Fibroblast of mammary gland (primary cell): ENCODE results near the gene HMGN4.

Experiments used
- DNase-seq: peaks from one replicate; pipeline ENCODE4 v3.0.0-alpha.2; 2010; ENCODE audit warnings: low read depth
- H3K4me3 ChIP-seq: 2 replicates; pipeline ENCODE4 v1.5.1; 2011; ENCODE audit warnings: low read depth, mild to moderate bottlenecking, low read length, moderate library complexity; ENCODE audit not compliant: control insufficient read depth
- CTCF ChIP-seq: conservative IDR thresholded peaks from 2 replicates; pipeline ENCODE4 v1.5.1; 2011; ENCODE audit warnings: low read depth, low read length, inconsistent platforms; ENCODE audit not compliant: control insufficient read depth, insufficient read depth

The HMGN4 gene

DNA sequence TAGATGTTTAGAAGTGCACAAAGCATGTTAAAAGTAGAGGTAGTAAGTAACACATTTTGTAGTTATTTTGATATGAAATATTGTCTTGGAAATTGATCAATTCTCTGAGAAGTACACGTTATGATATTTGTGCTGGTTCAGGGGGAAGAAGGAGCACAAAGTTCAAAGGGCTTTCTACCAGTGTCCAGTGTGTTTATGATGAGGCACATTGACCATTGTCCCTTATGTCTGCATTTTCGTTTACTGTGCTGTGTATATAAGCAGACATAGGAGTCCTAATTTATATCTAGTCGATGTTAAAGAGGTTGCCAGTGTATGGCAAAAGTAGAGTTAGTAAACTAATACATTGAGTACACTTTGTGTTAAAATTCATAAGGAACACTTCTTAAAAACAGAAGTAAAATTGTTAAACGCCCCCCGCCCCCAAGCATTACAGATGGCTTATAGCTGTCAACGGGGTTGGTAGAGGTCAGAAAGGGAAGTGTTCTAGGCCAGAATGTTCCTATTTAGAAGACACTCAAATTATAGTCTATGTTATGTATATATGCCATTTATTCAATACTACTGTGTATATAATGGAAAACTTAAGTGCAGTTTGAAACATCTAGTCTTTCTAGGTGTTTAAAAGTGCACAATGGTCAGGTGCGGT, 13.3 kb upstream of the HMGN4 start:
- H3K4me3 ChIP-seq: no peak overlapping the region
- DNase-seq: no peak
- no peak for TF ChIP-seq CTCF

- no peak for TF ChIP-seq CTCF
- DNase-seq: no peak
Measured at GRCh38 chr6:26525838-26526237, 12.3 kb upstream of the HMGN4 start.

GRCh38 chr6:26526928-26527327, 11.2 kb upstream of the HMGN4 start:
- TF ChIP-seq CTCF: no peak
- DNase-seq: no peak
- no peak overlapping the region for H3K4me3 ChIP-seq

More at GRCh38 chr6:26525838-26526237, 12.3 kb upstream of the HMGN4 start:
- H3K4me3 ChIP-seq: no peak overlapping the region

DNA sequence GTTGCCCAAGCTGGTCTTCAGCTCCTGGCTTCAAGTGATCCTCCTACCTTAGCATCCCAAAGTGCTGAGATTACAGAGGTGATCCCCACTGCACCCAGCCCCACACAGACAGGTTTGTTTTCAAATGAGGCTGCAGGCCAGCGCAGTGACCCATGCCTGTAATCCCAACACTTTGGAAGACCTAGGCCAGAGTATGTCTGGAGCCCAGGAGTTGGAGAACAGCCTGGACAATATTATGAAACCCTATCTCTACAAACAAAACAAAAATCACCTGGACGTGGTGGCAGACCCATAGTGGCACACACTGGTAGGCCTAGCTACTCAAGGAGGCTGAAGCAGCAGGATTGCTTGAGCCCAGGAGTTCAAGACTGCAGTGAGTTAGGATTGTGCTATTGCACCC, 8.0 kb upstream of the HMGN4 start:
- TF ChIP-seq CTCF: no peak
- DNase-seq: no peak
- H3K4me3 ChIP-seq: no peak overlapping the region

- H3K4me3 ChIP-seq: no peak overlapping the region
- DNase-seq: no peak
- TF ChIP-seq CTCF: no peak
Measured at GRCh38 chr6:26531897-26532296, 6.3 kb upstream of the HMGN4 start.

GRCh38 chr6:26532699-26533531, 5.3 kb upstream of the HMGN4 start:
- TF ChIP-seq CTCF: no peak
- H3K4me3 ChIP-seq: peak overlapping the region; percentile 82
- DNase-seq: peak; percentile 94
